Measurements from ENCODE around the gene KLK11.

The KLK11 gene

DNA sequence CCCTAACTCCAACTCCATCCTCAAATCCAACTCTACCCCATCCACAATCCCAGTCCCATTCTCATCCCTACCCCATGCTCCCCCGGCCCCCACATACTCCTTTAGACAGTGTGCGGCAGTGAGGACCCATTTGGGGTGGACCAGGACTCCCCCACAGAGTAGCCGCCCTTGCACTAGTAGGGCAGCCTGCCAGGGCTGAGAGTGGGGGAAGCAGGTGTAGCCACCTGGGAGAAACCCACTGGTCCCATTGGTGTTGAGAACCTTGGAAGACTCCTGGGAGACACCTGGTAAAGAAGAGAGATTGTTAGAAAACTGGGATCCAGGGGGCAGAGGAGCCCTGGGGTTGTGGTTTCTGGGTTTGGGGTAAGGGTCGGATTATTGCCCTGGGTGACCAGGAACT, 33.9 kb upstream of the KLK11 start:
- Histone ChIP-seq H4K20me1 (no peaks in the 10 kb centered on the region), H3K27ac (no peak overlapping the region), H3K9ac (no peak overlapping the region), H3K9me3 (no peaks in the 10 kb centered on the region), H3K4me2 (no peak overlapping the region), H3K27me3 (no peaks in the 10 kb centered on the region), H3K36me3 (no peaks in the 10 kb centered on the region), H3K4me3 (no peak overlapping the region), H3K4me1 (no peaks in the 10 kb centered on the region)
- no peak for TF ChIP-seq Cebpa-rat (IDR thresholded peaks at IDR 0.05)

DNA sequence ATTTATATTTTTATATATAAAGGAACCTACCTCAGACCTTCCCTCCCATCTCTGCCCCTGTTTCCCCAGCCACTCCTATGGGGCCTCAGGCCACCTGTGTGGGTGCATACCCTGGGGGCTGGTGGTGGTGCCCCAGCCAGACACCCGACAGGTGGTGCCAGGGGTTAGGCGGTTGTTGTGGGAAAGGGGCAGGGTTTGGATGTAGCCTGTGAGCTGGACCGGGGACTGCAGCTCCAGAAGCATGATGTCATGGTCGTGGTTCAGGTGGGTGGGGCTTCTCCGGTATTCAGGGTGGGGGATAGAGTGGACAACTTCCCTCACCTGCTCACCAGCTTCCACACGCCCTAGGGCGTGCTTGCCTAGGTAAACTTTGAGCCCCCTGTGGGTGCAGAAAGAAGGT, 33.3 kb upstream of the KLK11 start:
- Histone ChIP-seq H3K4me2 (no peak overlapping the region), H3K9me3 (no peaks in the 10 kb centered on the region), H3K4me1 (no peaks in the 10 kb centered on the region), H3K36me3 (no peaks in the 10 kb centered on the region), H4K20me1 (no peaks in the 10 kb centered on the region), H3K4me3 (no peak overlapping the region), H3K27me3 (no peaks in the 10 kb centered on the region), H3K9ac (no peak overlapping the region), H3K27ac (no peak overlapping the region)
- TF ChIP-seq Cebpa-rat (IDR thresholded peaks at IDR 0.05) = no peak

GRCh38 chr19:51055866-51056265, 29.4 kb upstream of the KLK11 start:
- H3K4me2 ChIP-seq = no peak overlapping the region
- no peaks in the 10 kb centered on the region for H3K36me3 ChIP-seq
- H3K4me3 ChIP-seq = no peak overlapping the region
- no peak for TF ChIP-seq Cebpa-rat (IDR thresholded peaks at IDR 0.05)
- H3K9me3 ChIP-seq = no peaks in the 10 kb centered on the region
- no peaks in the 10 kb centered on the region for H3K27me3 ChIP-seq
- no peak overlapping the region for H3K9ac ChIP-seq
- H3K27ac ChIP-seq = no peak overlapping the region
- no peaks in the 10 kb centered on the region for H4K20me1 ChIP-seq
- H3K4me1 ChIP-seq = no peaks in the 10 kb centered on the region

- Histone ChIP-seq H3K9ac (no peak overlapping the region), H3K27ac (no peak overlapping the region), H4K20me1 (no peaks in the 10 kb centered on the region), H3K4me1 (no peaks in the 10 kb centered on the region), H3K36me3 (no peaks in the 10 kb centered on the region), H3K4me3 (no peak overlapping the region), H3K9me3 (peaks cover 7% of the 10 kb centered on the region; the same call in 1 of the 2 replicates), H3K4me2 (no peak overlapping the region), H3K27me3 (no peaks in the 10 kb centered on the region)
- TF ChIP-seq Cebpa-rat (IDR thresholded peaks at IDR 0.05) = no peak
These were observed 20.6 kb upstream of the KLK11 start for GRCh38 chr19:51047031-51047335.

- Histone ChIP-seq H3K9me3 (peaks cover under 1% of the 10 kb centered on the region; the same call in 1 of the 2 replicates), H3K36me3 (no peaks in the 10 kb centered on the region), H3K4me1 (no peaks in the 10 kb centered on the region), H3K27me3 (no peaks in the 10 kb centered on the region), H3K4me3 (no peak overlapping the region), H3K9ac (no peak overlapping the region), H3K27ac (no peak overlapping the region), H3K4me2 (no peak overlapping the region), H4K20me1 (no peaks in the 10 kb centered on the region)
- no peak for TF ChIP-seq Cebpa-rat (IDR thresholded peaks at IDR 0.05)
These were observed 17.9 kb upstream of the KLK11 start for GRCh38 chr19:51044327-51044726.

DNA sequence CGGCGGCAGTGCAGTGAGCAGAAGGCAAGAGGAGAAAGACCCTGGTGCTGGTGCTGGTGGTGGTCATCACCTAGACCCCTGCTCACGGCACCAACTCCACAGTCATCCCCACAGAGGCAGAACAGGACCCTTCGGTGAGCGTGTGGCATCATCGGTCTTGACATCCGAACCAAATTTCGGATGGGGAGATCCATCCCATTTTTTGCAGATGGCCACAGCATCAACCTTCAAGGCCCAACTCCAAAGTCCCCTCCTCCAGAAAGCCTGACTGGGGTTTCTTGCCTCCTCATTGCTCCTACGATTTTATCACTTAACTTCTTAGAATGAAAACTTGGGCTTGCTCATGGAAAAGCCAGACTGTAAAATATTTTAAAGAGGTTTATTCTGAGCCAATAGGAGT, 17.1 kb upstream of the KLK11 start:
- no peak overlapping the region for H3K4me3 ChIP-seq
- no peaks in the 10 kb centered on the region for H3K4me1 ChIP-seq
- no peak overlapping the region for H3K27ac ChIP-seq
- TF ChIP-seq Cebpa-rat (IDR thresholded peaks at IDR 0.05) = no peak
- H3K9ac ChIP-seq = no peak overlapping the region
- H3K27me3 ChIP-seq = no peaks in the 10 kb centered on the region
- H3K4me2 ChIP-seq = no peak overlapping the region
- no peaks in the 10 kb centered on the region for H4K20me1 ChIP-seq
- H3K9me3 ChIP-seq = no peaks in the 10 kb centered on the region
- no peaks in the 10 kb centered on the region for H3K36me3 ChIP-seq

- Histone ChIP-seq H3K9me3 (no peaks in the 10 kb centered on the region), H3K27ac (no peak overlapping the region), H3K36me3 (no peaks in the 10 kb centered on the region), H3K4me1 (no peaks in the 10 kb centered on the region), H3K27me3 (no peaks in the 10 kb centered on the region), H3K9ac (no peak overlapping the region), H4K20me1 (no peaks in the 10 kb centered on the region), H3K4me2 (no peak overlapping the region), H3K4me3 (no peak overlapping the region)
- TF ChIP-seq Cebpa-rat (IDR thresholded peaks at IDR 0.05) = no peak
These were observed 13.7 kb upstream of the KLK11 start for GRCh38 chr19:51040151-51040550.

GRCh38 chr19:51036519-51036918, 10.1 kb upstream of the KLK11 start:
- H3K27ac ChIP-seq = no peak overlapping the region
- no peaks in the 10 kb centered on the region for H3K4me1 ChIP-seq
- no peaks in the 10 kb centered on the region for H4K20me1 ChIP-seq
- no peak overlapping the region for H3K9ac ChIP-seq
- no peak overlapping the region for H3K4me3 ChIP-seq
- no peaks in the 10 kb centered on the region for H3K9me3 ChIP-seq
- H3K4me2 ChIP-seq = no peak overlapping the region
- no peaks in the 10 kb centered on the region for H3K36me3 ChIP-seq
- H3K27me3 ChIP-seq = no peaks in the 10 kb centered on the region
- no peak for TF ChIP-seq Cebpa-rat (IDR thresholded peaks at IDR 0.05)

GRCh38 chr19:51034704-51035103, 8.3 kb upstream of the KLK11 start, which contains the start of gene KLK12:
KLK12 (minus strand) TSS chr19:51035002; CDS start chr19:51034621, 381 bp downstream.
- H3K9me3 ChIP-seq = no peaks in the 10 kb centered on the region
- no peak within 1 kb of the TSS for H3K4me2 ChIP-seq
- TF ChIP-seq Cebpa-rat (IDR thresholded peaks at IDR 0.05) = no peak
- H3K4me1 ChIP-seq = no peaks in the 10 kb centered on the region
- H3K4me3 ChIP-seq = no peak within 1 kb of the TSS
- no peak within 1 kb of the TSS for H3K9ac ChIP-seq
- no peaks in the 10 kb centered on the region for H3K36me3 ChIP-seq
- no peaks in the 10 kb centered on the region for H3K27me3 ChIP-seq
- no peak within 1 kb of the TSS for H3K27ac ChIP-seq
- no peaks in the 10 kb centered on the region for H4K20me1 ChIP-seq

DNA sequence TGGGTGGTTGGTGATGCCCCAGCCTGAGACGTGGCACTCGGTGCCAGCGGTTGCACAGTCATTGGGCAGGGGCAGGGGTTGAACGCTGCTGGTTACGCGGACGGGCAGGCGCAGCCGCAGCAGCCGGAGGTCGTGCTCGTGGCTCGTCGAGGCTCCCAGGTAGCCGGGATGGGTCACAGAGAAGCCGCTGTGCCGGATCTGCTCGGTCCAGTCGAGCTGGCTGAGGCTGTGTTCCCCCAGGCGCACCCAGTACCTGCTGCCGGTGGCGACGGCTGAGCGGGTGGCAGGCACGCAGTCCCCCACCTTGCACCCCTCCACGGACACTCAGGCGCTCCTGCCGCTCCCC, 5.4 kb upstream of the KLK11 start:
- Histone ChIP-seq H3K4me1 (no peaks in the 10 kb centered on the region), H3K9me3 (no peaks in the 10 kb centered on the region), H3K27me3 (no peaks in the 10 kb centered on the region), H4K20me1 (no peaks in the 10 kb centered on the region), H3K36me3 (no peaks in the 10 kb centered on the region), H3K4me2 (no peak overlapping the region), H3K4me3 (no peak overlapping the region), H3K9ac (no peak overlapping the region), H3K27ac (no peak overlapping the region)
- TF ChIP-seq Cebpa-rat (IDR thresholded peaks at IDR 0.05) = no peak

- H3K4me1 ChIP-seq = no peaks in the 10 kb centered on the region
- H3K36me3 ChIP-seq = no peaks in the 10 kb centered on the region
- H3K9ac ChIP-seq = no peak overlapping the region
- no peak for TF ChIP-seq Cebpa-rat (IDR thresholded peaks at IDR 0.05)
- no peaks in the 10 kb centered on the region for H3K27me3 ChIP-seq
- H3K4me3 ChIP-seq = no peak overlapping the region
- no peaks in the 10 kb centered on the region for H3K9me3 ChIP-seq
- H3K27ac ChIP-seq = no peak overlapping the region
- no peak overlapping the region for H3K4me2 ChIP-seq
- H4K20me1 ChIP-seq = no peaks in the 10 kb centered on the region
These were observed 4.9 kb upstream of the KLK11 start for GRCh38 chr19:51031220-51031879.

Measured in BLaER1 (cell line).